CD4-positive, alpha-beta T cell treated with Interferon gamma for 1 hour (primary cell): ENCODE data around the gene INPP5A.

Experiments
- DNase-seq: peaks from one replicate; pipeline ENCODE4 v3.0.0-alpha.2; 2020

INPP5A gene

GRCh38 chr10:132519382-132520176 lies 18.0 kb upstream of the INPP5A start:
- DNase-seq = no peak

- DNase-seq = no peak
Observed at GRCh38 chr10:132520177-132520811, 17.3 kb upstream of the INPP5A start.

GRCh38 chr10:132521041-132521465 lies 16.5 kb upstream of the INPP5A start:
- DNase-seq = no peak

- DNase-seq = no peak
Observed at GRCh38 chr10:132521466-132522102, 16.0 kb upstream of the INPP5A start.

GRCh38 chr10:132522521-132523411 lies 14.8 kb upstream of the INPP5A start:
- DNase-seq = no peak

- no peak for DNase-seq
Observed at GRCh38 chr10:132523561-132524442, 13.8 kb upstream of the INPP5A start.

GRCh38 chr10:132524443-132525285 lies 12.9 kb upstream of the INPP5A start:
- no peak for DNase-seq

- no peak for DNase-seq
Observed at GRCh38 chr10:132526676-132527075, 10.9 kb upstream of the INPP5A start.

- DNase-seq = no peak
Observed at GRCh38 chr10:132527339-132528063, 10.1 kb upstream of the INPP5A start.

- no peak for DNase-seq
Observed at GRCh38 chr10:132528064-132528691, 9.4 kb upstream of the INPP5A start.

GRCh38 chr10:132532179-132532578 lies 5.4 kb upstream of the INPP5A start:
- DNase-seq = no peak

- no peak for DNase-seq
Observed at GRCh38 chr10:132532749-132533560, 4.6 kb upstream of the INPP5A start.

- no peak for DNase-seq
Observed at GRCh38 chr10:132533571-132534260, 3.9 kb upstream of the INPP5A start.

- DNase-seq = no peak
Observed at GRCh38 chr10:132534391-132535064, 3.1 kb upstream of the INPP5A start.

GRCh38 chr10:132535065-132535651 lies 2.4 kb upstream of the INPP5A start:
- no peak for DNase-seq

GRCh38 chr10:132536241-132536876 lies 1.2 kb upstream of the INPP5A start:
- DNase-seq = no peak
